Measurements from ENCODE around the gene ALG14.

- TF ChIP-seq CTCF (IDR thresholded peaks at IDR 0.05) (no peak), EZH2 (IDR thresholded peaks at IDR 0.05) (no peak), EZH2phosphoT487 (IDR thresholded peaks at IDR 0.05) (no peak)
These were observed 137.7 kb downstream of the ALG14 start for GRCh38 chr1:94935034-94935433.

Measured in neural progenitor cell (in vitro differentiated cells).